Esophagus squamous epithelium (tissue), 4 donors: Measurements from ENCODE around the gene B4GALNT4.

Source experiments
- POLR2A ChIP-seq, 4 donors: fragments of 450-650 bp; IDR thresholded peaks; one replicate each; pipeline ENCODE4 v1.6.1; 2017; ENCODE audit warnings: antibody characterized with exemption in 4 of 4, mild to moderate bottlenecking in 4 of 4, moderate library complexity in 3 of 4
- TF ChIP-seq, protein P1 (sequence below), 6 experiments: fragments of 450-650 bp in 4 of 6; fragments of 200-600 bp in 2 of 6; sonication (generic) in 2 of 6; IDR thresholded peaks; one replicate each; pipeline ENCODE4 v1.5.1; 2016 to 2019; ENCODE audit warnings: antibody characterized with exemption in 6 of 6, mild to moderate bottlenecking in 4 of 6, moderate library complexity in 4 of 6

DNA sequence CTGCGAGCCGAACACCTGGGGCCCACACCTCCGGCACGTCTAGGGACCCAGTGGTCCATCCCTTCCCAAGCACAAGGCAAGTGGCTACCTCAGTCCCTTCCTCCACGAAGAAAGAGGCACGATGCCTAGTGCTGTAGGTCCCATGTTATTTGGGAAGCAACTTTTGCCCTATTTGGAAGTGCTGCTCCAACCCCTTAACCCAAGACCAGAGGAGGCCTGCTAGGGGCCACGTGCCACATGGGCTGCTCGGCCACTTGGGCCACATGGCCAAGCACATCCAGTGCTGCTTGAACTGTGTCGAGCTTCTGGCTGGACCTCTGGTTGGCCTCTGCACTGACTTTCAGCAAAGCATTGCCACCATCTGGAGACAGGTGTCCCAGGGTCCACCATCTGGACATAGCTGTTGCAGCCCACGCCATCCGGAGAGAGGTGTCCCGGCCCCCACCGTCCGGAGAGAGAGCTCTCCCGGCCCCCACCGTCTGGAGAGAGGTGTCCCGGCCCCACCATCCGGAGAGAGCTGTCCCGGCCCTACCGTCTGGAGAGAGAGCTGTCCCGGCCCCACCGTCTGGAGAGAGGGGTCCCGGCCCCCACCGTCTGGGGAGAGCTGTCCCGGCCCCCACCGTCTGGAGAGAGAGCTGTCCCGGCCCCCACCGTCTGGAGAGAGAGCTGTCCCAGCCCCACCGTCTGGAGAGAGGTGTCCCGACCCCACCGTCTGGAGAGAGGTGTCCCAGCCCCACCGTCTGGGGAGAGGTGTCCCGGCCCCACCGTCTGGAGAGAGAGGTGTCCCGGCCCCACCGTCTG, 6.5 kb upstream of the B4GALNT4 start:
- TF ChIP-seq, protein P1, sequence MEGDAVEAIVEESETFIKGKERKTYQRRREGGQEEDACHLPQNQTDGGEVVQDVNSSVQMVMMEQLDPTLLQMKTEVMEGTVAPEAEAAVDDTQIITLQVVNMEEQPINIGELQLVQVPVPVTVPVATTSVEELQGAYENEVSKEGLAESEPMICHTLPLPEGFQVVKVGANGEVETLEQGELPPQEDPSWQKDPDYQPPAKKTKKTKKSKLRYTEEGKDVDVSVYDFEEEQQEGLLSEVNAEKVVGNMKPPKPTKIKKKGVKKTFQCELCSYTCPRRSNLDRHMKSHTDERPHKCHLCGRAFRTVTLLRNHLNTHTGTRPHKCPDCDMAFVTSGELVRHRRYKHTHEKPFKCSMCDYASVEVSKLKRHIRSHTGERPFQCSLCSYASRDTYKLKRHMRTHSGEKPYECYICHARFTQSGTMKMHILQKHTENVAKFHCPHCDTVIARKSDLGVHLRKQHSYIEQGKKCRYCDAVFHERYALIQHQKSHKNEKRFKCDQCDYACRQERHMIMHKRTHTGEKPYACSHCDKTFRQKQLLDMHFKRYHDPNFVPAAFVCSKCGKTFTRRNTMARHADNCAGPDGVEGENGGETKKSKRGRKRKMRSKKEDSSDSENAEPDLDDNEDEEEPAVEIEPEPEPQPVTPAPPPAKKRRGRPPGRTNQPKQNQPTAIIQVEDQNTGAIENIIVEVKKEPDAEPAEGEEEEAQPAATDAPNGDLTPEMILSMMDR (IDR thresholded peaks at IDR 0.05) = no peak
- no peak for TF ChIP-seq POLR2A (IDR thresholded peaks at IDR 0.05)
